Subcutaneous adipose tissue (tissue), 4 donors: ENCODE results near the gene LATS2. TPM values are rescaled to one million over a fixed set of nuclear protein-coding genes. Genes with fewer than 3 reads are reported as not detected.

Source experiments
- total RNA-seq, 4 donors: library from RNA; depleted of rRNA; stranded (reverse); fragments of >200 nt; gene quantifications; one replicate each; pipeline ENCODE4 v1.1.0, GENCODE V29; 2016
- TF ChIP-seq, protein P1 (sequence below): fragments of 450-650 bp; IDR thresholded peaks from one replicate; pipeline ENCODE4 v1.5.1; 2016; ENCODE audit warnings: low read depth, mild to moderate bottlenecking, control low read depth, antibody characterized with exemption, moderate library complexity

Gene LATS2
- total RNA-seq, 4 donors from 2014 or later, result 29.0 to 31.8 (median 29.6) TPM

DNA sequence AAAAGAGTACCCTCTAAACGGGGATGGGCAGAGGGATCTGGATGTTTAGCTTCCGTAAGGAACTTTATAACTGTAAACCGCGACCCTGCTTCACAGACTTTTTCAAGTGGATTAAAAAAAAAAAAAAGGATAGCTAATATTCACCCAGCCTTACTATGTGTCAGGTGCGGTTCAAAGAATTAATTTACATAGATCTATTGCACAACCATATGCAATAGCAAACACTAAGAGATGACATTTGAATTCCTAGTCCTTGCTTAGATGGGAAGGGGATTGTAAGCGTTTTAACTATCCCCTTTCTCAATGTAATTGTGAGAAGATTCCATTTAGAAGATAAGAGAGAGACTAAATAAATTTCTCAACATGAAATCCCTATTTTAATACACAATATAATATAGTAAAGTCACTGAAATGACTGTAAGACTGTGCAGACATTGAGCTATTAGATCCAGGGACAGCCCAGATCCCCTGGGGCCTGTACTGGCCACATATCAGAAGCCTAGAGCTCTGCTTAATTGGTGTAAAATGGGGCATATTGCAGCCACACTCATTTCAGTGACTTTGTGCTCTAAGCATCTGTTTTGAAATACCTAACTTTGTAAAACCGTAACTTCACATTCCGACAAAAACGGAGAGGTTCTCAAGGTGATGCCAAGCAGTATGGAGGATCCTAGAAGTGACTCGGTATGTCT is 13.6 kb downstream of the LATS2 start:
- TF ChIP-seq, protein P1, sequence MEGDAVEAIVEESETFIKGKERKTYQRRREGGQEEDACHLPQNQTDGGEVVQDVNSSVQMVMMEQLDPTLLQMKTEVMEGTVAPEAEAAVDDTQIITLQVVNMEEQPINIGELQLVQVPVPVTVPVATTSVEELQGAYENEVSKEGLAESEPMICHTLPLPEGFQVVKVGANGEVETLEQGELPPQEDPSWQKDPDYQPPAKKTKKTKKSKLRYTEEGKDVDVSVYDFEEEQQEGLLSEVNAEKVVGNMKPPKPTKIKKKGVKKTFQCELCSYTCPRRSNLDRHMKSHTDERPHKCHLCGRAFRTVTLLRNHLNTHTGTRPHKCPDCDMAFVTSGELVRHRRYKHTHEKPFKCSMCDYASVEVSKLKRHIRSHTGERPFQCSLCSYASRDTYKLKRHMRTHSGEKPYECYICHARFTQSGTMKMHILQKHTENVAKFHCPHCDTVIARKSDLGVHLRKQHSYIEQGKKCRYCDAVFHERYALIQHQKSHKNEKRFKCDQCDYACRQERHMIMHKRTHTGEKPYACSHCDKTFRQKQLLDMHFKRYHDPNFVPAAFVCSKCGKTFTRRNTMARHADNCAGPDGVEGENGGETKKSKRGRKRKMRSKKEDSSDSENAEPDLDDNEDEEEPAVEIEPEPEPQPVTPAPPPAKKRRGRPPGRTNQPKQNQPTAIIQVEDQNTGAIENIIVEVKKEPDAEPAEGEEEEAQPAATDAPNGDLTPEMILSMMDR, result no peak

DNA sequence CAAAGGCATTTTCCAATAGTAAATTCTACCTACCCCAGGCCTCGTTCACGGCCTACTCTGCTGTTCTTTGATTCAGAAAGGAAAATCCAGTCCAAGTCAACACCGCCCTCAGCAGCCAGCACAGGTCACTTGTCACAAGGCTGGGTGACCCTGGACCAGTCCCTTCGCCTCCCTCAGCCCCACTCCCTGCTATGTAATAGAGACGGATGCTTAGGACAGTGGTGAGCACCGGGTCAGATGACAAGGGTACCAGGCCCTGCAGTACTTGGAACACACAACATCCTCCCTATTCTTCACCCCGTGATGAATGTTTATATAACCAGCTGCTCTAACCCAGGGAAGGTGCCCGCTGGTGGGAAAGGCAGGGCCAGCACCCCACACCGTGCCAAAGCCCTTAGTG is 14.3 kb downstream of the LATS2 start:
- TF ChIP-seq, protein P1, result no peak

DNA sequence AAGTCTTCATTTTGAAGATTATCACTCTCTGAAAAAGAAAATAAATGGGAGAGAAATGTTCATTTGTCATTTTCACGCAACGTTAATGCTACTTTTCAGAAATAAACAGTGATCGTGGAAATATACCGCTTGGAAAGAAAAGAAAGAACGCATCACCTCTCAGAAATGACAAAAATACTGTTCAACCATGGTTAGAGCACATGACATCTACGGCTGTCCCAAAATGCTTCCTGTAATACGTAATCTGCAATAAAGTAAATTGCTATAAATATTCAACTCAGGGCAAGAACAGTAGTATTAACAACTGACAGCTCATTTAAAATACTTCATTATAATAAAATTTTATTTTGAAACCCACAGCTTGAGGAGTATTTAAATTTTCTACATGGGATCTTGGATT is 15.2 kb downstream of the LATS2 start:
- TF ChIP-seq, protein P1, result no peak

DNA sequence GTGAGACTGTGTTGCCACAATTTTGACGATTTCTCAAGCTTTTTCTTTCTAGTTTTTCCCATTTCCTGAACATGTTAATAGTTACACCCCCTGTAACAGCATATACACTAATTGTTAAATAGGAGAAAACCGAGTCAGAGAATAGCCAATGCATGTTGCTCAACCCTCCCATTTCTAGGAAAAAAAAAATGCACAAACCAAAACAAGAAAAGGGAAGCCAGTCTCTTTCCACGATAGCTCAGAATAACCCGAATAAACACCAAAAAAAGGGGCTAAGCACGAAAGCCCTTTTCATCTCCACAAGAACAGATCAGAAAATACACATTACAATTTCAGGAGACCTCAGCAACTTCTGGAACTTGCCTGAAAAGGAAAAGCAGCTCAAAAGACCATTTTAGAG is 16.3 kb downstream of the LATS2 start:
- TF ChIP-seq, protein P1, result no peak

DNA sequence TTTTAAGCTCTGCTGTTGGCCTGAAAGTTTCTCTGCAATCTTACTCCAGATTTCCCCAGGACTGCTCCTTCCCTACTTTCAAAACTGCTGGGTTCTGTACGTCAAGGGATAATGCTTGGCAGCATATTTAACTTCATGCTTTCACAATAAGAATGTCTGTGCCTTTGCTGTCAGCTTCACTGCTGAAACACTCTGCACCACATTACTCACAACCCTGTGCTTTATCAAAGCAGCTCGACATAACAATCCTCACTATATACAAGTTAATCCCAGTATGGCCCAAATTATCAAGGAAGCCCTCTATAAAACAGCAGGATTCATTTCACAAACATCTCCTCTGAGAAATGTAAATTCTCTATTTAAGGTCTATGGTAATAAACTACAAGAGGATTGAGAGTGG is 17.5 kb downstream of the LATS2 start:
- TF ChIP-seq, protein P1, result no peak

DNA sequence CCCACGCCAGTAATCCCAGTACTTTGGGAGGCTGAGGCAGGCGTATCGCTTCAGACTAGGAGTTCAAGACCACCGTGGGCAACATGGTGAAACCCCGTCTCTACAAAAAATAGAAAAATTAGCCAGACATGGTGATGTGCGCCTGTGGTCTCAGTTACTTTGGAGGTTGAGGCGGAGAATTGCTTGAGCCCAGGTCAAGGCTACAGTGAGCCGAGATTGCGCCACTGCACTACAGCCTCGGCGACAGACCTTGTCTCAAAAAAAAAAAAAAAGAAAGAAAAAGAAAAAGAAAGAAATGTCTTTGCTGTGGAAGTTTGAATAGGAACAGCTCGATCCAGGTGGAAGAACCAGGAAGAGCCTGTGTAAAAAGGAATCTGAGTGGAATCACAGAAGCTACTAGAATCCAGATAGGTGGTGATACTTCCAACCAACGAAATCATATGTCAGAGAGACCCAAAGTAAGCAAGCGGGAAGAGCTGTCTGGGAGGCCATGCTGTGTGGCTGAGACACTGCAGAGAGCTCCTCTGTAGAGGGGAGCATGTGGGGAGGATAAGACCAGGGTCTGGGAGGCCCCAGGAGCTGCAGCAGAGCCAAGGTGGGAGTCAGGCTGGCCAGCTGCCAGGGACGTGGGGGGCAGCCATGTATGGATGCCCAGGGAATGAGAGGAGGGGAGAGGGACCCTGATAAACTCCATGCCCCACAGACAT is 21.1 kb downstream of the LATS2 start:
- TF ChIP-seq, protein P1, result no peak

DNA sequence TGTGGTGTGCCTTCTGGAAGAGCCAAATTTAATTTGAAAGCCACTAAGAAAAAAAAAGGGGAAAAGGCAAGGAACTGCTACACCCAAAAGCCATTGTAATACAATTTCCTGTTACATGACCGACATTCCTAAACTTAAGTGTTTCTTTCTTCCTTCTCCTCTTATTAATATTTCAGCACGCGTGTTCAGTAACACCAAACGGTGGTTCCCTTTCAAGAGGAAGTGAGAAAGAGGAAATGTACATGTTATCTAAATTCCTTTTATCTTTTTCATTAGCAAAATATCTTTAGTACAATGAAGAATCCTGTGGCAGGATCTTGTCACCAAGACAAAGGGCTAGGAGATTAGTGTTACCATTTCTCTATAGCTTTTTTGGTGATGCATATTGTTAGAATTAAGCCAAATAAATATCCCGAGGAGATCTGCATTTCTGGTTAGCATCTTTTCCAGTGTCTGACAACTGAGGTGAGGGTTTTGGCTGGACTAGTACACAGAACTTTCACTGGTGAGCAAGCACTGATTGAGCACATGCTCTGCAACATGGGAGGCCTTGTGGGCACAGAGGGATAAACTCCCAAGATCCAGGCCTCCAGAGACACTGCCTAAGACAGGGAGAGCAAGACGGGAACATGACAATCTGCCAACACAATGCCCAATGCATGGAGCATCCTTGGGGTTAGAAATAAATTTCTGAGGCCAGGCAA is 22.1 kb downstream of the LATS2 start:
- TF ChIP-seq, protein P1, result no peak
